GM18861 (cell line): Measurements from ENCODE around the gene PRRG2.

Source experiments
- ATAC-seq: cut with Tn5 transposase; IDR thresholded peaks from one replicate; pipeline ENCODE4 v1.9.1; 2021; ENCODE audit not compliant: unreplicated experiment

PRRG2 gene

GRCh38 chr19:49637821-49638738 is 57.0 kb downstream of the PRRG2 start:
- ATAC-seq: no peak

- no peak for ATAC-seq
These were observed 58.4 kb downstream of the PRRG2 start for GRCh38 chr19:49639401-49640112.

- ATAC-seq: peak; percentile 49
These were observed 59.2 kb downstream of the PRRG2 start, which contains the start of gene RRAS for GRCh38 chr19:49640113-49640898. RRAS (minus strand) TSS chr19:49640143; CDS start chr19:49640098, 45 bp downstream.
